Esophagus squamous epithelium (tissue), 5 donors: Measurements from ENCODE around the gene LIPC. TPM values are rescaled to one million over a fixed set of nuclear protein-coding genes. Genes with fewer than 3 reads are reported as not detected.

Experiments used
- DNase-seq: peaks from one replicate; lab custom pipeline; 2025; lab: John Stamatoyannopoulos, UW
- H3K27ac ChIP-seq, 4 donors: fragments of 200-600 bp; sonication (generic); one replicate each; pipeline ENCODE4 v1.5.1; 2016 to 2019; ENCODE audit warnings: mild to moderate bottlenecking in 1 of 4
- H3K27me3 ChIP-seq, 4 donors: fragments of 200-600 bp; sonication (generic); 1 replicate in 3 of 4; 2 replicates in 1 of 4; pipeline versions ENCODE4 v1.5.1 to v1.6.0; 2017 to 2021; ENCODE audit warnings: antibody characterized with exemption in 1 of 4
- H3K36me3 ChIP-seq, 3 donors: fragments of 200-600 bp; sonication (generic); one replicate each; pipeline ENCODE4 v1.5.1; 2016 to 2019
- H3K4me1 ChIP-seq, 3 donors: fragments of 200-600 bp; sonication (generic); one replicate each; pipeline ENCODE4 v1.5.1; 2017 to 2019
- H3K4me3 ChIP-seq, 4 donors: fragments of 200-600 bp; sonication (generic); 1 replicate in 3 of 4; 2 replicates in 1 of 4; pipeline ENCODE4 v1.5.1; 2016 to 2019; ENCODE audit warnings: mild to moderate bottlenecking in 2 of 4, moderate library complexity in 1 of 4
- H3K9me3 ChIP-seq, 3 donors: fragments of 200-600 bp; sonication (generic); one replicate each; pipeline ENCODE4 v1.5.1; 2016 to 2019
- CTCF ChIP-seq, 6 experiments: fragments of 450-650 bp in 4 of 6; fragments of 200-600 bp in 2 of 6; sonication (generic) in 2 of 6; IDR thresholded peaks; one replicate each; pipeline ENCODE4 v1.5.1; 2016 to 2019; ENCODE audit warnings: antibody characterized with exemption in 6 of 6, mild to moderate bottlenecking in 4 of 6, moderate library complexity in 4 of 6
- POLR2A ChIP-seq, 4 donors: fragments of 450-650 bp; IDR thresholded peaks; one replicate each; pipeline ENCODE4 v1.6.1; 2017; ENCODE audit warnings: antibody characterized with exemption in 4 of 4, mild to moderate bottlenecking in 4 of 4, moderate library complexity in 3 of 4
- WGBS, 2 donors: methylation state at CpG; one replicate each; pipeline ENCODE4 v1.1.5; 2018; 5-methylcytosine and 5-hydroxymethylcytosine counted together
- intact Hi-C: fragments of 100-400 bp; cut with DNase I; formaldehyde crosslinking; loops from one replicate; pipeline ENCODE4 v1.15.0; 2022
- total RNA-seq, 4 donors: library from RNA; depleted of rRNA; stranded (reverse); fragments of >200 nt; gene quantifications; one replicate each; pipeline ENCODE4 v1.1.0, GENCODE V29; 2016
- donor health status: DM: yes; HTN: yes; CAD: no.

LIPC gene
- total RNA-seq, 4 donors from 2014 or later = 0.27 to 1.1 (median 0.38) TPM; not detected in 1

GRCh38 chr15:58448906-58449305 is 17.1 kb downstream of the LIPC start:
- no peak for DNase-seq
- H3K9me3 ChIP-seq = no peaks in the 10 kb centered on the region
- TF ChIP-seq POLR2A (IDR thresholded peaks at IDR 0.05) = no peak
- no peak for TF ChIP-seq CTCF (IDR thresholded peaks at IDR 0.05)
- intact Hi-C loops = no loop called here
- no peaks in the 10 kb centered on the region for H3K27me3 ChIP-seq
- H3K4me3 ChIP-seq = no peak overlapping the region
- peaks cover 0 to 27% (median 15%) of the 10 kb centered on the region in 3 donors for H3K4me1 ChIP-seq
- H3K27ac ChIP-seq = no peak overlapping the region
- H3K36me3 ChIP-seq = no peaks in the 10 kb centered on the region
- WGBS, 2 donors = 80 to 91% methylated on average over 9 to 10 of the region's 10 CpGs

GRCh38 chr15:58451826-58452225 is 20.0 kb downstream of the LIPC start:
- Histone ChIP-seq H3K4me1 (peaks cover 0 to 12% (median 3%) of the 10 kb centered on the region in 3 donors), H3K27ac (no peak overlapping the region), H3K27me3 (no peaks in the 10 kb centered on the region), H3K9me3 (no peaks in the 10 kb centered on the region), H3K4me3 (no peak overlapping the region), H3K36me3 (no peaks in the 10 kb centered on the region)
- intact Hi-C loops = no loop called here
- WGBS, 2 donors = 78 to 82% methylated on average over 5 to 6 of the region's 6 CpGs
- TF ChIP-seq POLR2A (IDR thresholded peaks at IDR 0.05) (no peak), CTCF (IDR thresholded peaks at IDR 0.05) (no peak)
- DNase-seq = no peak

- Histone ChIP-seq H3K4me1 (peaks cover 0 to 7% (median 0%) of the 10 kb centered on the region in 3 donors), H3K27ac (no peak overlapping the region), H3K36me3 (no peaks in the 10 kb centered on the region), H3K4me3 (no peak overlapping the region), H3K9me3 (no peaks in the 10 kb centered on the region), H3K27me3 (no peaks in the 10 kb centered on the region)
- no peak for TF ChIP-seq POLR2A (IDR thresholded peaks at IDR 0.05)
- TF ChIP-seq CTCF (IDR thresholded peaks at IDR 0.05) = no peak
- DNase-seq = no peak
- WGBS, 2 donors = 78 to 91% methylated on average over 3 to 4 of the region's 4 CpGs
- intact Hi-C loops = no loop called here
Observed at GRCh38 chr15:58452775-58453174, 21.0 kb downstream of the LIPC start.

GRCh38 chr15:58453931-58454793 is 22.4 kb downstream of the LIPC start:
- 79 to 82% methylated on average over 5 of the region's 5 CpGs for WGBS, 2 donors
- H3K27ac ChIP-seq = no peak overlapping the region
- intact Hi-C loops = no loop called here
- no peak for DNase-seq
- TF ChIP-seq CTCF (IDR thresholded peaks at IDR 0.05) (no peak), POLR2A (IDR thresholded peaks at IDR 0.05) (no peak)
- H3K4me3 ChIP-seq = no peak overlapping the region
- H3K27me3 ChIP-seq = no peaks in the 10 kb centered on the region
- H3K36me3 ChIP-seq = no peaks in the 10 kb centered on the region
- H3K9me3 ChIP-seq = no peaks in the 10 kb centered on the region
- H3K4me1 ChIP-seq = peaks cover 2 to 14% (median 4%) of the 10 kb centered on the region in 3 donors

GRCh38 chr15:58454950-58455401 is 23.2 kb downstream of the LIPC start:
- peaks cover 4 to 21% (median 8%) of the 10 kb centered on the region in 3 donors for H3K4me1 ChIP-seq
- H3K27ac ChIP-seq = no peak overlapping the region
- no peaks in the 10 kb centered on the region for H3K9me3 ChIP-seq
- TF ChIP-seq CTCF (IDR thresholded peaks at IDR 0.05) = no peak
- no peak for TF ChIP-seq POLR2A (IDR thresholded peaks at IDR 0.05)
- intact Hi-C loops = no loop called here
- no peak for DNase-seq
- H3K4me3 ChIP-seq = no peak overlapping the region
- H3K36me3 ChIP-seq = no peaks in the 10 kb centered on the region
- 84 to 91% methylated on average over 3 of the region's 3 CpGs for WGBS, 2 donors
- H3K27me3 ChIP-seq = no peaks in the 10 kb centered on the region
